HepG2 (cell line): ENCODE data around the gene SIGLEC14. TPM values are rescaled to one million over a fixed set of nuclear protein-coding genes. Genes with fewer than 3 reads are reported as not detected.

Source experiments
- AGO1 ChIP-seq: fragments of 200-400 bp; formaldehyde crosslinking; IDR thresholded peaks from 2 replicates; pipeline ENCODE4 v1.6.1; 2017; ENCODE audit warnings: mild to moderate bottlenecking, low read depth, low read length, moderate library complexity; ENCODE audit not compliant: poor library complexity, severe bottlenecking
- AGO2 ChIP-seq: fragments of 200-400 bp; formaldehyde crosslinking; optimal IDR thresholded peaks from 2 replicates; pipeline ENCODE3; 2017; ENCODE audit warnings: mild to moderate bottlenecking, low read depth, low read length, moderate library complexity
- ATF3 ChIP-seq: sonication (generic); formaldehyde crosslinking; IDR thresholded peaks from 2 replicates; pipeline ENCODE4 v1.4.0; 2020; ENCODE audit warnings: missing genetic modification reagents
- CBX5 ChIP-seq: sonication (generic); formaldehyde crosslinking; IDR thresholded peaks from 2 replicates; pipeline ENCODE4 v1.4.0; 2020; ENCODE audit warnings: missing genetic modification reagents, borderline replicate concordance
- CCAR2 ChIP-seq: fragments of 200-400 bp; formaldehyde crosslinking; optimal IDR thresholded peaks from 2 replicates; pipeline ENCODE3; 2018; ENCODE audit warnings: low read depth, mild to moderate bottlenecking, low read length, moderate library complexity
- DNMT1 ChIP-seq: sonication (generic); formaldehyde crosslinking; IDR thresholded peaks from 2 replicates; pipeline ENCODE4 v1.5.1; 2020; ENCODE audit warnings: mild to moderate bottlenecking, missing genetic modification reagents
- DR1 ChIP-seq: sonication (generic); formaldehyde crosslinking; IDR thresholded peaks from 2 replicates; pipeline ENCODE4 v1.8.0; 2021; ENCODE audit warnings: mild to moderate bottlenecking, missing genetic modification reagents, inconsistent platforms
- ELF1 ChIP-seq: sonication (generic); formaldehyde crosslinking; IDR thresholded peaks from 2 replicates; pipeline ENCODE4 v1.4.0; 2020; ENCODE audit warnings: missing genetic modification reagents
- ELF3 ChIP-seq: IDR thresholded peaks from 2 replicates; pipeline ENCODE4 v1.6.1; 2016; ENCODE audit warnings: missing genetic modification reagents, missing compliant biosample characterization
- FUBP1 ChIP-seq: sonication (generic); formaldehyde crosslinking; IDR thresholded peaks from 2 replicates; pipeline ENCODE4 v1.5.1; 2020; ENCODE audit warnings: missing genetic modification reagents, mild to moderate bottlenecking, borderline replicate concordance
- JUN ChIP-seq: sonication (generic); formaldehyde crosslinking; IDR thresholded peaks from 2 replicates; pipeline ENCODE4 v1.4.0; 2020; ENCODE audit warnings: mild to moderate bottlenecking, missing genetic modification reagents
- KAT8 ChIP-seq: IDR thresholded peaks from 2 replicates; pipeline ENCODE4 v1.6.1; 2016; ENCODE audit warnings: missing genetic modification reagents, missing compliant biosample characterization
- NFKBIZ ChIP-seq: IDR thresholded peaks from 2 replicates; pipeline ENCODE4 v1.6.1; 2018; ENCODE audit warnings: missing genetic modification reagents, missing compliant biosample characterization
- NR2F2 ChIP-seq: IDR thresholded peaks from 2 replicates; pipeline ENCODE4 v1.6.1; 2012; ENCODE audit warnings: low read depth, inconsistent platforms, borderline replicate concordance
- RCOR2 ChIP-seq: IDR thresholded peaks from 2 replicates; pipeline ENCODE4 v1.6.1; 2016; ENCODE audit warnings: missing biosample characterization, missing genetic modification reagents
- SP4 ChIP-seq: sonication (generic); formaldehyde crosslinking; IDR thresholded peaks from 2 replicates; pipeline ENCODE4 v1.8.1; 2023; ENCODE audit warnings: mild to moderate bottlenecking, missing genetic modification reagents
- TBX2 ChIP-seq: sonication (generic); formaldehyde crosslinking; IDR thresholded peaks from 2 replicates; pipeline ENCODE4 v1.5.0; 2020; ENCODE audit warnings: missing genetic modification reagents, mild to moderate bottlenecking, borderline replicate concordance
- TP53 ChIP-seq: sonication (generic); formaldehyde crosslinking; conservative IDR thresholded peaks from 2 replicates; pipeline ENCODE4 v1.4.0; 2020; ENCODE audit warnings: missing genetic modification reagents
- ZNF160 ChIP-seq: sonication (generic); formaldehyde crosslinking; IDR thresholded peaks from 2 replicates; pipeline ENCODE4 v1.8.0; 2022; ENCODE audit warnings: mild to moderate bottlenecking, inconsistent platforms, missing genetic modification reagents
- ZNF446 ChIP-seq: sonication (generic); formaldehyde crosslinking; IDR thresholded peaks from 2 replicates; pipeline ENCODE4 v1.5.0; 2020; ENCODE audit warnings: mild to moderate bottlenecking, missing genetic modification reagents
- ZNF530 ChIP-seq: sonication (generic); formaldehyde crosslinking; IDR thresholded peaks from 2 replicates; pipeline ENCODE4 v1.5.0; 2020; ENCODE audit warnings: low read depth, mild to moderate bottlenecking, missing genetic modification reagents
- ZNF543 ChIP-seq: sonication (generic); formaldehyde crosslinking; IDR thresholded peaks from 2 replicates; pipeline ENCODE4 v1.4.0; 2020; ENCODE audit warnings: mild to moderate bottlenecking, missing genetic modification reagents
- ZNF691 ChIP-seq: sonication (generic); formaldehyde crosslinking; IDR thresholded peaks from 2 replicates; pipeline ENCODE4 v1.4.0; 2020; ENCODE audit warnings: missing genetic modification reagents, low read depth, mild to moderate bottlenecking, borderline replicate concordance
- polyA plus RNA-seq, 8 experiments: library from polyadenylated mRNA; depleted of rRNA in 3 of 8; stranded (reverse) in 7 of 8; unstranded in 1 of 8; fragments of >200 nt; fragmentation: Illumina TruSeq in 4 of 8; extraction: Trizol in 4 of 8; gene quantifications; 2 replicates each; pipeline versions ENCODE4 v1.2.1 to v1.2.3, GENCODE V29; 2011 to 2016; ENCODE audit warnings: low read depth in 4 of 8, missing spikeins in 1 of 8, mixed read lengths in 1 of 8; ENCODE audit not compliant: insufficient read depth in 1 of 8
- total RNA-seq, 5 experiments: library from RNA; depleted of rRNA; stranded (reverse); fragments of >200 nt; fragmentation: Illumina TruSeq; extraction: Trizol; gene quantifications; 2 replicates each; pipeline ENCODE4 v1.2.3, GENCODE V29; 2016; ENCODE audit warnings: low read depth in 1 of 5
- TF ChIP-seq, protein P1 (sequence below): sonication (generic); formaldehyde crosslinking; IDR thresholded peaks from 2 replicates; pipeline ENCODE4 v1.8.0; 2022; ENCODE audit warnings: missing genetic modification reagents, mild to moderate bottlenecking, inconsistent platforms, borderline replicate concordance
- TF ChIP-seq, protein P2 (sequence below): IDR thresholded peaks from 2 replicates; pipeline ENCODE4 v1.6.1; 2016; ENCODE audit warnings: low read depth

SIGLEC14 gene
- total and polyA plus RNA-seq, 2 of the 13 experiments (the other 11 are each of a cell fraction or from before 2014, with no cell fraction given) = 0.05 to 0.09 TPM

DNA sequence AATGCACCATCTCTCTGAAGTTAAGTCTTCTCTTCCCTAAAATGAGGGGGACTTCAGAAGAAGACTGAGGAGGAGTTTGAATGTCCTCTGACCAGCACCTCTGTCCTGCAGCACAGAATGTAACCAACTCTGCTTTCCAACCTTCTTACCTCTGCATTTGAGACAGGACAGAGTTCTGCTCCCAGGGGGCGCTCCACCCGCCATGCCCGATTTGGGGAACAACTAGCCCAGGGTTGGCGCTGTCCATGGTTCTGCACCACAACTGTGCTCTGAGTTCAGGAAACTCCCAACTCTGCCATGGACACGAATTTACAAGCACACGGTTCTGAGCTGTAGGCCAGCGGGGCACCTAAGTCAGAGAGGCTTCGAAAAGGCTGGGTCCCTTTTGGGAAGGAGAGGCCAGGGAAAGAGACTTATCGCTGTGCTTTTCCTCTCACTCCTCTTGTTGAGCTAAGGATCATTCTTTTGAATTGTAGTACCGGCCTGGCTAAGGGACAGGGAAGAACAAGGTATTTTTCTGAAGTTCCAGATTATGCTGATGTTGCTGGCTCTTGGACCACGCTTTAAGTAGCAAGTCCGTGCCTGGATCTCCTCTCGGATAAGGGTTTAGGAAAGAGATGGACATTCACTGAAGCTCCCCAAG, 38.6 kb downstream of the SIGLEC14 start (continued):
- peak; percentile 57 for TF ChIP-seq ELF1 (CRISPR knock-in tag)
- peak; percentile 87 for TF ChIP-seq ELF3
- peak; percentile 75; the same call in 1 of the 2 replicates for TF ChIP-seq ZNF160 (CRISPR knock-in tag)
- peak; percentile 68; the same call in 1 of the 2 replicates for TF ChIP-seq ZNF446 (CRISPR knock-in tag)
- peak; percentile 89 for TF ChIP-seq TP53 (CRISPR knock-in tag)
- TF ChIP-seq FUBP1 (CRISPR knock-in tag) = no peak
- TF ChIP-seq AGO1 = no peak
- TF ChIP-seq RCOR2 (CRISPR knock-in tag) = no peak
- no peak for TF ChIP-seq JUN (CRISPR knock-in tag)
- no peak for TF ChIP-seq DNMT1 (CRISPR knock-in tag)
- peak; percentile 64; the same call in 1 of the 2 replicates for TF ChIP-seq ATF3 (CRISPR knock-in tag)
- no peak for TF ChIP-seq AGO2
- TF ChIP-seq ZNF691 (CRISPR knock-in tag) = peak; percentile 92; the same call in 1 of the 2 replicates
- peak; percentile 93 for TF ChIP-seq NFKBIZ
- TF ChIP-seq NR2F2 = no peak
- peak; percentile 74 for TF ChIP-seq KAT8
- no peak for TF ChIP-seq ZNF543 (CRISPR knock-in tag)
- TF ChIP-seq CCAR2 = no peak
- TF ChIP-seq TBX2 (CRISPR knock-in tag) = peak; percentile 61; the same call in 1 of the 2 replicates
- TF ChIP-seq, protein P1, sequence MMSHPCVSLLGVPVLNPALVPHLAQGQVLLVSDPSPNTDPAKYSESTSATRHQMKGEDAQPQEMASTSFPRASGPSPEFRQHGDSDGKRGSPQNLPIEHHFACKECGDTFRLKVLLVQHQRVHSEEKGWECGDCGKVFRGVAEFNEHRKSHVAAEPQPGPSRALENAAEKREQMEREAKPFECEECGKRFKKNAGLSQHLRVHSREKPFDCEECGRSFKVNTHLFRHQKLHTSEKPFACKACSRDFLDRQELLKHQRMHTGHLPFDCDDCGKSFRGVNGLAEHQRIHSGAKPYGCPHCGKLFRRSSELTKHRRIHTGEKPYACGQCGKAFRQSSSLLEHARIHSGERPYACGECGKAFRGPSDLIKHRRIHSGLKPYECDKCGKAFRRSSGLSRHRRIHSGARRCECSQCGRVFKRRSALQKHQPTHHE = 0 out of 2 replicates have a peak, but pooled peaks have one; percentile 63
- TF ChIP-seq CBX5 (CRISPR knock-in tag) = peak; percentile 92
- TF ChIP-seq DR1 (CRISPR knock-in tag) = peak; percentile 49; the same call in 1 of the 2 replicates
- TF ChIP-seq, protein P2, sequence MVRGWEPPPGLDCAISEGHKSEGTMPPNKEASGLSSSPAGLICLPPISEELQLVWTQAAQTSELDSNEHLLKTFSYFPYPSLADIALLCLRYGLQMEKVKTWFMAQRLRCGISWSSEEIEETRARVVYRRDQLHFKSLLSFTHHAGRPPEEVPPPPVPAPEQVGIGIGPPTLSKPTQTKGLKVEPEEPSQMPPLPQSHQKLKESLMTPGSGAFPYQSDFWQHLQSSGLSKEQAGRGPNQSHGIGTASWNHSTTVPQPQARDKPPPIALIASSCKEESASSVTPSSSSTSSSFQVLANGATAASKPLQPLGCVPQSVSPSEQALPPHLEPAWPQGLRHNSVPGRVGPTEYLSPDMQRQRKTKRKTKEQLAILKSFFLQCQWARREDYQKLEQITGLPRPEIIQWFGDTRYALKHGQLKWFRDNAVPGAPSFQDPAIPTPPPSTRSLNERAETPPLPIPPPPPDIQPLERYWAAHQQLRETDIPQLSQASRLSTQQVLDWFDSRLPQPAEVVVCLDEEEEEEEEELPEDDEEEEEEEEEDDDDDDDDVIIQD (CRISPR knock-in tag) = peak; percentile 51; the same call in 1 of the 2 replicates
- peak; percentile 44; the same call in 1 of the 2 replicates for TF ChIP-seq SP4
- no peak for TF ChIP-seq ZNF530
